ENCODE measurements around the gene GMFB.

- TF ChIP-seq CTCF (conservative IDR thresholded peaks at IDR 0.05; ENCODE audit: low read length): no peak
- no peak for TF ChIP-seq EZH2phosphoT487 (IDR thresholded peaks at IDR 0.05; ENCODE audit: borderline replicate concordance, low read depth, low read length)
These were observed 18.1 kb downstream of the GMFB start for GRCh38 chr14:54470701-54471100.

Measured in OCI-LY7 (cell line).